ENCODE measurements around the gene EPM2A. TPM values are rescaled to one million over a fixed set of nuclear protein-coding genes. Genes with fewer than 3 reads are reported as not detected.

EPM2A gene
- polyA plus RNA-seq, 2 of the 4 experiments (the other 2 are of a cell fraction) = 2.4 to 3.0 TPM

- TF ChIP-seq RARB (CRISPR knock-in tag; IDR thresholded peaks at IDR 0.05) = no peak
These were observed 48.5 kb upstream of the EPM2A start (continued) for GRCh38 chr6:145783796-145784195.

GRCh38 chr6:145772846-145773245 is 37.5 kb upstream of the EPM2A start:
- H3K4me2 ChIP-seq = no peak overlapping the region
- H3K27ac ChIP-seq = no peak overlapping the region
- FAIRE-seq (no peak), ATAC-seq (no peak), DNase-seq (ENCODE audit: low read depth in 1 of 2, low spot score in 1 of 2) (no peak)
- no peaks in the 10 kb centered on the region for H3K9me3 ChIP-seq
- WGBS (ENCODE audit: missing lambda C conversion rate) = 40% methylated on average over 1 of the region's 1 CpG
- H3K4me1 ChIP-seq = no peaks in the 10 kb centered on the region
- ChIA-PET POLR2A (no interaction called here), CTCF (no interaction called here)
- TF ChIP-seq EHF (CRISPR knock-in tag; IDR thresholded peaks at IDR 0.05) (no peak), CEBPB (IDR thresholded peaks at IDR 0.05) (no peak), ZSCAN20 (CRISPR knock-in tag; IDR thresholded peaks at IDR 0.05) (no peak), KDM1A (IDR thresholded peaks at IDR 0.05; ENCODE audit: low read depth) (no peak), HEYL (CRISPR knock-in tag; IDR thresholded peaks at IDR 0.05) (no peak), GATA3 (IDR thresholded peaks at IDR 0.05; ENCODE audit: borderline replicate concordance) (no peak), BHLHE40 (IDR thresholded peaks at IDR 0.05; ENCODE audit: low read depth, low read length) (no peak)
- H3K4me3 ChIP-seq = no peak overlapping the region

DNA sequence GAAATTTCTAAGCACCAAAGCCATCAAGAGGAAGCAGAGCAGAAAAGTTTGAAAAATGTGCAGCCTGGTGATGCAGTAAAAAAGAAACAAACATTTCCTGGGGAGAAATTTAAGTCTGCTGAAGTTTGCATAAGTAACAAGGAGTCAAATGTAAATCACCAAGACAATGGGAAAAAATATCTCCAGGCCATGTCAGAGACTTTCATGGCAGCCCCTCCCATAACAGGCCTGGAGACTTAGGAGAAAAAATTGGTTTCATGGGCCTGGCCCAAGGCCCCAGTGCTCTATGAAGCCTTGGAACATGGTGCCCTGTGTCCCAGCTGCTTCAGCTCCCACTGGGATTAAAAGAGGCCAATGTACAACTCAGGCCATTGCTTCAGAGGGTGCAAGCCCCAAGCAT is 30.1 kb upstream of the EPM2A start:
- ChIA-PET CTCF (no interaction called here), POLR2A (no interaction called here)
- TF ChIP-seq FOXS1 (CRISPR knock-in tag; IDR thresholded peaks at IDR 0.05) (no peak), HOXB13 (CRISPR knock-in tag; IDR thresholded peaks at IDR 0.05; ENCODE audit: low read depth) (no peak)
- no peak overlapping the region for H3K27ac ChIP-seq
- ATAC-seq (no peak), FAIRE-seq (no peak), DNase-seq (ENCODE audit: low read depth in 1 of 2, low spot score in 1 of 2) (no peak)
- peaks cover 9% of the 10 kb centered on the region; the same call in 2 of the 3 replicates for H3K4me1 ChIP-seq
- no peaks in the 10 kb centered on the region for H3K9me3 ChIP-seq
- H3K4me3 ChIP-seq = no peak overlapping the region
- H3K4me2 ChIP-seq = no peak overlapping the region

DNA sequence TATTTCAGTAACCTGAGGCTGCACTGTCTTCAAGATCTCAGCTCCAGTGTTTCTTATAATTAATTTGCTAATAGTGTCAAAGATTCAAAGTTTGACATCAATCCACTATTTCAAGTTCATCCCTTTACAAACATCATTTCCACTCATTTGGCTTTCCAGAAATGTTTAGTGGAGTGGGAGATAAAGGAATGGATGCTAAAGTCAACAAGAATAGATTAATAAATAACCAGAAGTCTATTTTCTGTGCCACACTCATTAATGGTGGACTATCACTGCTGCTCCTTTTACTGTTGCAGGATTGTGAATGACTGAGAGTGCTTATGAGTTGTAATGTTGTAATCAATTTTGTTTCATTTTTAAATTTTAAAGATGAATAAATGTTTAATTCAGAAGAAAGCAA is 28.4 kb upstream of the EPM2A start:
- peaks cover 9% of the 10 kb centered on the region; the same call in 2 of the 3 replicates for H3K4me1 ChIP-seq
- DNase-seq (ENCODE audit: low read depth in 1 of 2, low spot score in 1 of 2) (no peak), ATAC-seq (no peak), FAIRE-seq (no peak)
- no peak overlapping the region for H3K27ac ChIP-seq
- TF ChIP-seq ZSCAN20 (CRISPR knock-in tag; IDR thresholded peaks at IDR 0.05) (no peak), CBX2 (IDR thresholded peaks at IDR 0.05; ENCODE audit: borderline replicate concordance, low read depth) (no peak)
- H3K4me2 ChIP-seq = no peak overlapping the region
- ChIA-PET POLR2A (no interaction called here), CTCF (no interaction called here)
- H3K4me3 ChIP-seq = no peak overlapping the region
- no peaks in the 10 kb centered on the region for H3K9me3 ChIP-seq

DNA sequence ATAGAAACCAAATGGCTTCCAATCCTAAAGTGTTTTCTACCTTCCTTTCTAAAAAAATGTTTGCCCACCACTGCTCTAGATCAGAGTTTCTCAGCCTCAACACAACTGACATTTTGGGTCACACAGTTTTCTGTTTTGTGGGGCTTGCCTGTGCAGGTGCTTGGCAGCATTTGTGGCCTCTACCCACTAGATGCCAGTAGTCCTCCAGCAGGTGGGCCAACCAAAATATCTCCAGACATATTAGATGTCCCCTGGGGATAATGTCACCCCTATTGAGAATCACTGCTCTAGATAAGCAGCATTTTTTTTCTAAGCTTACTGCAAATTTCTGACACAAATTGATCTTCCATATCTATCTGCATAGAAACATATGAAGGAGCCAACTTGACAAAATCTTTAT is 26.3 kb upstream of the EPM2A start:
- Histone ChIP-seq H3K4me1 (peaks cover 9% of the 10 kb centered on the region; the same call in 2 of the 3 replicates), H3K27ac (no peak overlapping the region), H3K4me2 (no peak overlapping the region), H3K9me3 (no peaks in the 10 kb centered on the region), H3K4me3 (no peak overlapping the region)
- no peak for ATAC-seq
- DNase-seq (ENCODE audit: low read depth in 1 of 2, low spot score in 1 of 2) = no peak
- POLR2A ChIA-PET = no interaction called here
- FAIRE-seq = no peak
- CTCF ChIA-PET = no interaction called here
- TF ChIP-seq SREBF2 (IDR thresholded peaks at IDR 0.05) (no peak), NPAS2 (CRISPR knock-in tag; IDR thresholded peaks at IDR 0.05; ENCODE audit: borderline replicate concordance) (no peak), EP300 (IDR thresholded peaks at IDR 0.05) (no peak), CTCF (IDR thresholded peaks at IDR 0.05) (no peak), FOSL2 (IDR thresholded peaks at IDR 0.05) (no peak), FOSL2 (CRISPR knock-in tag; IDR thresholded peaks at IDR 0.05) (no peak), HOXA7 (CRISPR knock-in tag; IDR thresholded peaks at IDR 0.05) (no peak), MAX (IDR thresholded peaks at IDR 0.05) (no peak), RFX5 (IDR thresholded peaks at IDR 0.05) (no peak), HEYL (CRISPR knock-in tag; IDR thresholded peaks at IDR 0.05) (no peak), EHF (CRISPR knock-in tag; IDR thresholded peaks at IDR 0.05) (no peak), HOXB5 (CRISPR knock-in tag; IDR thresholded peaks at IDR 0.05) (no peak), CEBPB (IDR thresholded peaks at IDR 0.05) (no peak), BCL3 (IDR thresholded peaks at IDR 0.05) (no peak), CHD4 (IDR thresholded peaks at IDR 0.05; ENCODE audit: borderline replicate concordance) (no peak)
- TF ChIP-seq, protein P1, sequence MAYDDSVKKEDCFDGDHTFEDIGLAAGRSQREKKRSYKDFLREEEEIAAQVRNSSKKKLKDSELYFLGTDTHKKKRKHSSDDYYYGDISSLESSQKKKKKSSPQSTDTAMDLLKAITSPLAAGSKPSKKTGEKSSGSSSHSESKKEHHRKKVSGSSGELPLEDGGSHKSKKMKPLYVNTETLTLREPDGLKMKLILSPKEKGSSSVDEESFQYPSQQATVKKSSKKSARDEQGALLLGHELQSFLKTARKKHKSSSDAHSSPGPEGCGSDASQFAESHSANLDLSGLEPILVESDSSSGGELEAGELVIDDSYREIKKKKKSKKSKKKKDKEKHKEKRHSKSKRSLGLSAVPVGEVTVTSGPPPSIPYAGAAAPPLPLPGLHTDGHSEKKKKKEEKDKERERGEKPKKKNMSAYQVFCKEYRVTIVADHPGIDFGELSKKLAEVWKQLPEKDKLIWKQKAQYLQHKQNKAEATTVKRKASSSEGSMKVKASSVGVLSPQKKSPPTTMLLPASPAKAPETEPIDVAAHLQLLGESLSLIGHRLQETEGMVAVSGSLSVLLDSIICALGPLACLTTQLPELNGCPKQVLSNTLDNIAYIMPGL (CRISPR knock-in tag; IDR thresholded peaks at IDR 0.05; ENCODE audit: borderline replicate concordance) = no peak
- TF ChIP-seq, protein P2, sequence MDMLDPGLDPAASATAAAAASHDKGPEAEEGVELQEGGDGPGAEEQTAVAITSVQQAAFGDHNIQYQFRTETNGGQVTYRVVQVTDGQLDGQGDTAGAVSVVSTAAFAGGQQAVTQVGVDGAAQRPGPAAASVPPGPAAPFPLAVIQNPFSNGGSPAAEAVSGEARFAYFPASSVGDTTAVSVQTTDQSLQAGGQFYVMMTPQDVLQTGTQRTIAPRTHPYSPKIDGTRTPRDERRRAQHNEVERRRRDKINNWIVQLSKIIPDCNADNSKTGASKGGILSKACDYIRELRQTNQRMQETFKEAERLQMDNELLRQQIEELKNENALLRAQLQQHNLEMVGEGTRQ (IDR thresholded peaks at IDR 0.05) = no peak

All from A549 (cell line).